ENCODE measurements around the gene RSAD1.
"Not testable (repeated sequence)": the region's sequence is repeated elsewhere in the genome, so short reads cannot be mapped to it uniquely, and the experiment has no call there.

RSAD1 gene

DNA sequence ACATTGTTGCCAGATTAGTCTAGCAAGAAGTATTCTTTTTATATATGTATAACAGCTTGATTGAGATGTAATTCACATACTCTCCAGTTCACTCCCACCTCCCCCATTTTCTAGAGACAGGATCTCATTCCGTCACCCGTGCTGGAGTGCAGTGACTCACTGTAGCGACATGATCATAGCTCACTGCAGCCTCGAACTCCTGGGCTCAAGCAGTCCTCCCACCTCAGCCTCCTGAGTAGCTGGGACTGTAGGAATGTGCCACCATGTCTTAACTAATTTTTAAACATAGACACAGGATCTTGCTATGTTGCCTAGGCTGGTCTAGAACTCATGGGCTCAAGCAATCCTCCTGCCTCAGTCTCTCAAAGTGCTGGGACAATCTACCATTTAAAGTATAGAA lies 3.3 kb upstream of the RSAD1 start:
- H3K4me1 ChIP-seq (ENCODE audit: insufficient read depth, poor library complexity, severe bottlenecking): peaks cover 4% of the 10 kb centered on the region
- no peaks in the 10 kb centered on the region for H3K27me3 ChIP-seq (ENCODE audit: insufficient read depth, poor library complexity, severe bottlenecking)
- DNase-seq (ENCODE audit: low spot score): no peak
- no peak for ATAC-seq (ENCODE audit: low read depth)
- no peaks in the 10 kb centered on the region for H3K9me3 ChIP-seq (ENCODE audit: severe bottlenecking)
- H3K4me3 ChIP-seq (ENCODE audit: severe bottlenecking): no peak overlapping the region
- no peak overlapping the region for H3K27ac ChIP-seq (ENCODE audit: poor library complexity, severe bottlenecking)
- H3K36me3 ChIP-seq (ENCODE audit: low read depth): peaks cover 28% of the 10 kb centered on the region
- TF ChIP-seq CTCF (IDR thresholded peaks at IDR 0.05; ENCODE audit: poor library complexity, severe bottlenecking): no peak

GRCh38 chr17:50475775-50476544 lies 2.7 kb upstream of the RSAD1 start:
- not testable (repeated sequence) for DNase-seq (ENCODE audit: low spot score); ATAC-seq (ENCODE audit: low read depth); H3K27ac ChIP-seq (ENCODE audit: poor library complexity, severe bottlenecking); H3K4me1 ChIP-seq (ENCODE audit: insufficient read depth, poor library complexity, severe bottlenecking); H3K9me3 ChIP-seq (ENCODE audit: severe bottlenecking); H3K4me3 ChIP-seq (ENCODE audit: severe bottlenecking); H3K27me3 ChIP-seq (ENCODE audit: insufficient read depth, poor library complexity, severe bottlenecking)
- peaks cover 32% of the 10 kb centered on the region for H3K36me3 ChIP-seq (ENCODE audit: low read depth)

DNA sequence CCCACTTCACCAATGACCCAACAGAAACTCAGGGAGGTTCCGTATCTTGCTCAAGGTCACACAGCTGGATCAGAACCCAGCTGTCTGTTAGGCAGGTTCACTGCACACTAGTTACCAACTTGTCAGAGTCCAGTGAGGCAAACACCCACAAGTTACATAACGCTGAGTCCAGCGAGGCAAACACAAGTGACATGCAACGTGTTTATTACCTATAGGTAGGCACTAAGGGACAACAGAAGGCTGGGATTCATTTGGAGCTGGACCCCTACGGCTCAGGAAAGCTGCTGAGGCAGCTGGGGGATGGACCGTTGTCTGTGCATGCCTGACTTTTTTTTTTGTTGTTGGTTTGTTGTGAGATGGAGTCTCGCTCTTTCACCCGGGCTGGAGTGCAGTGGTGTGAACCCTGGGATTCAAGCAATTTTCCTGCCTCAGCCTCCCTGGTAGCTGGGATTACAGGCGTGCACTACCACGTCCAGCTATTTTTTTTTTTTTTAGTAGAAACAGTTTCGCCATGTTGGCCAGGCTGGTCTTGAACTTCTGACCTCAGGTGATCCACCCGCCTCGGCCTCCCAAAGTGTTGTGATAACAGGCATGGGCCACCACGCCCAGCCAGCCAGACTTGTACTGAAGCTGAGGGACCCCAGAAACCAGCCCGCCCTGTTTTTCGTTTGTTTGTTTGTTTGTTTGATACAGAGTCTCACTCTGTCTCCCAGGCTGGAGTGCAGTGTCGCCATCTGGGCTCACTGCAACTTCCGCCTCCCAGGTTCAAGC lies 1.9 kb upstream of the RSAD1 start:
- Histone ChIP-seq H3K4me3 (ENCODE audit: severe bottlenecking) (no peak overlapping the region), H3K27ac (ENCODE audit: poor library complexity, severe bottlenecking) (no peak overlapping the region), H3K27me3 (ENCODE audit: insufficient read depth, poor library complexity, severe bottlenecking) (no peaks in the 10 kb centered on the region), H3K36me3 (ENCODE audit: low read depth) (peaks cover 38% of the 10 kb centered on the region), H3K4me1 (ENCODE audit: insufficient read depth, poor library complexity, severe bottlenecking) (peaks cover 11% of the 10 kb centered on the region), H3K9me3 (ENCODE audit: severe bottlenecking) (no peaks in the 10 kb centered on the region)
- no peak for TF ChIP-seq CTCF (IDR thresholded peaks at IDR 0.05; ENCODE audit: poor library complexity, severe bottlenecking)
- DNase-seq (ENCODE audit: low spot score) (no peak), ATAC-seq (ENCODE audit: low read depth) (no peak)

DNA sequence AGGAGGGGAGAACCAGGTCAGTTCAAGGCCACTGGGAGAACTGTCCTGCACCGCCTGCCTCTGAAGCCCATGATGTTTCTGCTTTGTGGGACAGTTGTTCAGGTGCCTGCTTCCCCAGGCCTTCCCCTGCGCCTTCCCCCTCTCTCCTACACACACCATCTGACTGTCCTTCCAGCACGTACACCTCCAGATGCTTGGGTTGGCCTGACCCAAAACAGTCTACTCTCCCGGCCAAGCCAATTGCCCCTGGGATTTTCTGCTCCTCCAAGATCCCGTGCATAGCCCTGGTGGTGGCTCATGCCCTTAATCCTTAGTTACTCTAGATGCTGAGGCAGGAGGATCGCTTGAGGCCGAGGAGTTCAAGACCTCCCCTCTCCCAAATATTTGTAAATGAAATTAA lies 684 bp upstream of the RSAD1 start:
- ATAC-seq (ENCODE audit: low read depth): no peak
- no peak overlapping the region for H3K4me3 ChIP-seq (ENCODE audit: severe bottlenecking)

More for the DNA sequence above, 684 bp upstream of the RSAD1 start:
- no peaks in the 10 kb centered on the region for H3K27me3 ChIP-seq (ENCODE audit: insufficient read depth, poor library complexity, severe bottlenecking)
- TF ChIP-seq CTCF (IDR thresholded peaks at IDR 0.05; ENCODE audit: poor library complexity, severe bottlenecking): no peak
- H3K9me3 ChIP-seq (ENCODE audit: severe bottlenecking): no peaks in the 10 kb centered on the region
- peak overlapping the region; percentile 67 for H3K27ac ChIP-seq (ENCODE audit: poor library complexity, severe bottlenecking)
- H3K36me3 ChIP-seq (ENCODE audit: low read depth): peaks cover 38% of the 10 kb centered on the region
- no peak for DNase-seq (ENCODE audit: low spot score)
- H3K4me1 ChIP-seq (ENCODE audit: insufficient read depth, poor library complexity, severe bottlenecking): peaks cover 15% of the 10 kb centered on the region
